ENCODE results near the gene USP49. TPM values are rescaled to one million over a fixed set of nuclear protein-coding genes. Genes with fewer than 3 reads are reported as not detected.

The USP49 gene
- total RNA-seq, 4 donors from 2014 or later, result 0.27 to 2.8 (median 1.1) TPM

DNA sequence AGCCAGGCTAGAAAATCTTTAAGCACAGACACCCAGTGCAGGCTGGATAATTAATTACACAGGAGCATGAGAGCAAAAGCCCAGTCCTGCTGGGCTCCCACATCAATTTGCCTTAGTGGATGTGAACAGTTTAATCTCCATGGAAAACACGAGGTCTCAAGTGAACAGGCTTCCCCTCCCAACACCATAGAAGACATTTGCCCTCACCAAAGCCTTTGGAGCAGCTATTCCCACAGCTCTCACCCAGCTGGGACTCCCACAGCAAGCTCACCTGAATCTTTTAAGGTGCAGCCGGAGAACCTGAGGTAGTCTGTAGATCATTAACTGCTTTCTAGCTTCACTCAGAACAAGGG, 95.6 kb downstream of the USP49 start:
- H3K27me3 ChIP-seq, result no peaks in the 10 kb centered on the region
- no peaks in the 10 kb centered on the region for H3K4me1 ChIP-seq
- no peak overlapping the region for H3K27ac ChIP-seq
- TF ChIP-seq POLR2A (IDR thresholded peaks at IDR 0.05), result no peak
- TF ChIP-seq, protein P1, sequence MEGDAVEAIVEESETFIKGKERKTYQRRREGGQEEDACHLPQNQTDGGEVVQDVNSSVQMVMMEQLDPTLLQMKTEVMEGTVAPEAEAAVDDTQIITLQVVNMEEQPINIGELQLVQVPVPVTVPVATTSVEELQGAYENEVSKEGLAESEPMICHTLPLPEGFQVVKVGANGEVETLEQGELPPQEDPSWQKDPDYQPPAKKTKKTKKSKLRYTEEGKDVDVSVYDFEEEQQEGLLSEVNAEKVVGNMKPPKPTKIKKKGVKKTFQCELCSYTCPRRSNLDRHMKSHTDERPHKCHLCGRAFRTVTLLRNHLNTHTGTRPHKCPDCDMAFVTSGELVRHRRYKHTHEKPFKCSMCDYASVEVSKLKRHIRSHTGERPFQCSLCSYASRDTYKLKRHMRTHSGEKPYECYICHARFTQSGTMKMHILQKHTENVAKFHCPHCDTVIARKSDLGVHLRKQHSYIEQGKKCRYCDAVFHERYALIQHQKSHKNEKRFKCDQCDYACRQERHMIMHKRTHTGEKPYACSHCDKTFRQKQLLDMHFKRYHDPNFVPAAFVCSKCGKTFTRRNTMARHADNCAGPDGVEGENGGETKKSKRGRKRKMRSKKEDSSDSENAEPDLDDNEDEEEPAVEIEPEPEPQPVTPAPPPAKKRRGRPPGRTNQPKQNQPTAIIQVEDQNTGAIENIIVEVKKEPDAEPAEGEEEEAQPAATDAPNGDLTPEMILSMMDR (IDR thresholded peaks at IDR 0.05 in 4 of 5, conservative IDR thresholded peaks at IDR 0.05 in 1 of 5), result no peak
- H3K4me3 ChIP-seq, result no peak overlapping the region
- no peak for DNase-seq
- peaks cover 0 to 23% of the 10 kb centered on the region in 2 donors for H3K36me3 ChIP-seq
- in situ Hi-C loops (cut with MboI; ENCODE audit: low sequenced_read_pairs in 4 of 4), result loop anchor here in 2 of 4 donors (10.0 kb wide), 2 partner anchors 105 to 125 kb away; partner anchors contain the start of genes BYSL (in 1 of the 2) and MED20 (in 1 of the 2)
- ATAC-seq, result no peak
- intact Hi-C loops (cut with DNase I; ENCODE audit: low total_unique reads), result no loop called here
- H3K9me3 ChIP-seq, result no peaks in the 10 kb centered on the region

DNA sequence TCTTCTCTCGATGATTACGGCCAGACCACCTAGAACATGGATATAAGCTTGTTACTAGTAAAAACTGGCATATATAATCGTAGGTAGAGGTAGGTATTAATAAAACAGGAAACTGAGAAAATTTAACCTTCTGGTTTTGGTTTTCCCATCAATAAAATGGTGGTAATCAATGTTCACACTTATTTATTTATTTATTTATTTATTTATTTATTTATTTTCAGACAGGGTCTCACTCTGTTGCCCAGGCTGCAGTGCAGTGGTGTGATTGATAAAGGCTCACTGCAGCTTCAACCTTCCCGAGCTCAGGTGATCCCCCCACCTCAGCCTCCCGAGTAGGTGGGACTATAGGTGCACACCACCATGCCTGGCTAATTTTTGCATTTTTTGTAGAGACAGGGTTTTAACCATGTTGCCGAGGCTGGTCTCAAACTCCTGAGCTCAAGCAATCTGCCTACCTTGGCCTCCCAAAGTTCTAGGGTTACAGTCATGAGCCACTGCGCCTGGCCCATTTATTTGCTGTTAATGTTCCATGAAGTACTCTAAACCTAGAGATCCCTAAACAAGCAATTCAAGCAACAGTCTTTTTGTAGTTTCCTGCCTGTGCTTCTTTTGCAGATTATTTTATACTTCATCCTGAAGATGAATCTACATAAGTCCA, 96.1 kb downstream of the USP49 start:
- DNase-seq, result no peak
- H3K4me1 ChIP-seq, result no peaks in the 10 kb centered on the region
- H3K27me3 ChIP-seq, result no peaks in the 10 kb centered on the region
- no peaks in the 10 kb centered on the region for H3K9me3 ChIP-seq
- no peak for TF ChIP-seq POLR2A (IDR thresholded peaks at IDR 0.05)
- TF ChIP-seq, protein P1 (IDR thresholded peaks at IDR 0.05 in 4 of 5, conservative IDR thresholded peaks at IDR 0.05 in 1 of 5), result no peak
- H3K4me3 ChIP-seq, result no peak overlapping the region
- no peak overlapping the region for H3K27ac ChIP-seq
- peaks cover 0 to 23% of the 10 kb centered on the region in 2 donors for H3K36me3 ChIP-seq
- no peak for ATAC-seq
- in situ Hi-C loops (cut with MboI; ENCODE audit: low sequenced_read_pairs in 4 of 4), result loop anchor here in 2 of 4 donors (10.0 kb wide), 2 partner anchors 106 to 126 kb away; partner anchors contain the start of genes BYSL (in 1 of the 2) and MED20 (in 1 of the 2)
- intact Hi-C loops (cut with DNase I; ENCODE audit: low total_unique reads), result no loop called here

DNA sequence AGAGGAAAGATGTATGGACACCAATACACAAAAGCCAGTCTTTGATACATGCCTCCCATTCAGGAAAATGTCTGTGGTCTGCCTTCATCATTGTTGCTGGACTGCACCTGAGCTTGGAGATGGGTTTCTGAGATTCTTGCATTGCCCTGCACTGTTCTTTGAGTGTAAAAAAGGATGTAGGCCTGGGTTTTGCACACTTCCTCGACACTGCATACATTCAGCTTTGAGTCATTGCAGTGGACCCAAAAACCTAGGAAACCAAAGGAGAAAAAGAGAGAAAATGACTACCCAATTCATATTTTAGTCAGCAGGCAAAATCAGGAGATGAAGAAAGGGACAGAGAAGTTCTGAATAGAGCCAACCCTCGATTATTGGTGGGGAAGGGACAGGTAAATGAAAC, 98.7 kb downstream of the USP49 start:
- Histone ChIP-seq H3K4me3 (no peak overlapping the region), H3K4me1 (peaks cover 0 to 5% of the 10 kb centered on the region in 2 donors), H3K36me3 (peaks cover 0 to 35% of the 10 kb centered on the region in 2 donors), H3K27ac (no peak overlapping the region), H3K9me3 (no peaks in the 10 kb centered on the region), H3K27me3 (no peaks in the 10 kb centered on the region)
- DNase-seq (no peak), ATAC-seq (no peak)
- TF ChIP-seq, protein P1 (IDR thresholded peaks at IDR 0.05 in 4 of 5, conservative IDR thresholded peaks at IDR 0.05 in 1 of 5), result no peak
- TF ChIP-seq POLR2A (IDR thresholded peaks at IDR 0.05), result no peak
- in situ Hi-C loops (cut with MboI; ENCODE audit: low sequenced_read_pairs in 4 of 4) (loop anchor here in 2 of 4 donors (10.0 kb wide), 2 partner anchors 108 to 128 kb away; partner anchors contain the start of genes BYSL (in 1 of the 2) and MED20 (in 1 of the 2)), intact Hi-C loops (cut with DNase I; ENCODE audit: low total_unique reads) (no loop called here)

DNA sequence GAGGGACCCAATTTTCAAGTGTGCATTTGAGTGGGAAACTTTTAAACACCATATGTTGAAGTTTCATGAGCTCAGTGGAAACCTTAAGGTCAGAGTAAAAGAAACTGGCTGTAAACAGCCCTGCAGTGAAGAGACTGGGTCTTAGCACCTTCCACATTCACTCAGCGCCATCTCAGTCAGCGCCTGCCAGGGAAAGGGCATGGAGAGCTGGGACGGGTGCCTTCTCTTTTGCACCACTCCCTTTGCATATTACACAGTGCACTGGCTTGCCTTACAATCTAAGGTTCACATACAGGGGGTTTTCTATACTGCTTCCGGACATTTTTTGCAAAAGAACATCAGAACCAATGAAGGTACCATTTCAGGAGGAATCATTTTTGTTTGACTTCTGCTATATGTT, 103.2 kb downstream of the USP49 start:
- H3K4me1 ChIP-seq, result peaks cover 12 to 21% of the 10 kb centered on the region in 2 donors
- H3K36me3 ChIP-seq, result peaks cover 0 to 46% of the 10 kb centered on the region in 2 donors
- ATAC-seq (no peak), DNase-seq (no peak)
- intact Hi-C loops (cut with DNase I; ENCODE audit: low total_unique reads) (no loop called here), in situ Hi-C loops (cut with MboI; ENCODE audit: low sequenced_read_pairs in 4 of 4) (loop anchor here in 2 of 4 donors (10.0 kb wide), 2 partner anchors 113 to 133 kb away; partner anchors contain the start of genes BYSL (in 1 of the 2) and MED20 (in 1 of the 2))
- H3K4me3 ChIP-seq, result no peak overlapping the region
- TF ChIP-seq, protein P1 (IDR thresholded peaks at IDR 0.05 in 4 of 5, conservative IDR thresholded peaks at IDR 0.05 in 1 of 5), result no peak
- no peak for TF ChIP-seq POLR2A (IDR thresholded peaks at IDR 0.05)
- H3K9me3 ChIP-seq, result no peaks in the 10 kb centered on the region
- no peak overlapping the region for H3K27ac ChIP-seq
- no peaks in the 10 kb centered on the region for H3K27me3 ChIP-seq
